HG02678 (cell line): ENCODE data around the gene ZNF503.

Experiments used
- ATAC-seq: cut with Tn5 transposase; IDR thresholded peaks from one replicate; pipeline ENCODE4 v1.9.1; 2021; ENCODE audit warnings: mild to moderate bottlenecking, moderate library complexity; ENCODE audit not compliant: unreplicated experiment

Gene ZNF503

DNA sequence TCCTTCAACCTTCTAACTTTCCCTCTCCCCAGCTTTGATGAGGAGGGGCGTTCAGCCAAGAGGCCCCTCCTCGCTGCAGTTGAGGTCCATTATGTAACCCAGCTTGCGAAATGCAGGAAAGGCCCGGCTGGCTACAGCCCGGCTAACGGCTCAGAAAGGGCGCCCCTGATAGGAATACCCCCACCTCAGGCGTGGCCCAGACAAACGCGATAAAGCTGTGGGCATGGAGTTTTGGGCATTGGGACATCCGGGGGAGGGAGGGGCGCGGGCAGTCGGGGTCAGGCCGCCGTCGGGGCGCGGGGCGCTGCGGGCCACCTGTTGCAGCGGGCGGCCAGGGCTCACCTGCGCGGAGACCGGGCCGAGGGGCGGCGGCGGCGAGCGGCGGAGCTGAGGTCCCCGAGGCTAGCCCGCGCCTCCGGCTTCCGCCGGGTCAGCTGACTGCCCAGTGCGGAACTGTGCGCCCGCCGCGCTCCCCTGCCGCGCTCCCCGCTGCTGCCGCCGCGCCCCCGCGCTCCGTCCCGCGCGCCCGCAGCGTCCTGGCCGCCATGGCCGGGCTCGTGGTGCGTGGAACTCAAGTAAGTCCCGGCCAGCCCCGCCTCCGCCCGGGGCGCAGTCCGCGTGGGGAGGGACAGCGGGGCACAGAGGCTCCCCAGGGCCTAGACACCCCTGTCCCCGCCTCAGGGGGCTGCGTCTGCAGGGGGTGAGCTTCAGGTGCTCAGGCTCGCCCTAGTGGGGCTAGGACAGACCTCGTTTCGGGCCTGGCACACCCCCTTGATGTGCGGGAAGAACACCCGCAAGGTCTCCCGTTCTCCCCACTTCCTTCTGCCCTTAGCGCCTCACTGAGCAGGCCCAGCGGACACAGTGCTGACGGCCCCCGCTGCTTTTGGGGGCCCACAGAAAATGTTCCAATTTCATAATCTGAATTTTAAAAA, 29.9 kb upstream of the ZNF503 start, which contains the start of gene LRMDA:
TSS of gene LRMDA (plus strand) at position 445 of the 932 bp plus-strand sequence.
- ATAC-seq, result peak; percentile 71

DNA sequence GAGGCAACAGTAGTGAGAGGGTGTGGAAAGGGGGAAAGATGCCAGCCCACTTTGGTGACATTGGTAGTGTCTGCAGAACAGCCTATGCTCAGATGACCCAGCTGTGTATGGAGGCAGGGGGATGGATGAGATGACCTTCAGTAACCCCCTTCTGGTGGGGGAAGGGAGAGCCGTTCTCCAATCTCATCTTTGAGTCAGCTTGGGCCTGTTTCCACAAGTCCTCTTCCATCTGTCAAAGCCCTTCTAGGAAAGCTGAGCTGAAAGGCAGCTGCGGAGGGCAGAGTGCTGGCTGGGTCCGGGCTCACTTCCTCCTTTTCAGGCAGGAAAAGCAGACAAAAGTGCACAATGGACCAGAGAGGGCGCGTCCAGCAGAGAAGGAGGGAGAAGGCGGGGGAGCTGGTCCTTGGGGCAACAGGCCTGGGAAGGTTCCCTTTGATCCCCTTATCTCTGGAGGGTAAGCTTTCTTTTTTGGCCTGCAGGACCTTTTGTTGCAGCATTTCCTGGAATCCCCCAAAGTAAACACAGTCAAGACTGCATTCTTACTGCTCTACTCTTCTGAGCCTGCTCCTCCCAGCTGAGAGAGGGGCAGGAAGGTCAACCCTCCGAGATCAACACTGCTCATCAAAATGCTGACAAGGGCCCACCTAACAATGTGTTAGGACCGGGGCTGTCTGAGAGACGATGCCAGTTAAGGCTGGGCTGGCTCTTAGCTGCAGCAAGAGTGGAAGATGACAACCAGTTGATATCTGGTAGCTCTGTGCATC, 28.6 kb upstream of the ZNF503 start:
- peak; percentile 37 for ATAC-seq

DNA sequence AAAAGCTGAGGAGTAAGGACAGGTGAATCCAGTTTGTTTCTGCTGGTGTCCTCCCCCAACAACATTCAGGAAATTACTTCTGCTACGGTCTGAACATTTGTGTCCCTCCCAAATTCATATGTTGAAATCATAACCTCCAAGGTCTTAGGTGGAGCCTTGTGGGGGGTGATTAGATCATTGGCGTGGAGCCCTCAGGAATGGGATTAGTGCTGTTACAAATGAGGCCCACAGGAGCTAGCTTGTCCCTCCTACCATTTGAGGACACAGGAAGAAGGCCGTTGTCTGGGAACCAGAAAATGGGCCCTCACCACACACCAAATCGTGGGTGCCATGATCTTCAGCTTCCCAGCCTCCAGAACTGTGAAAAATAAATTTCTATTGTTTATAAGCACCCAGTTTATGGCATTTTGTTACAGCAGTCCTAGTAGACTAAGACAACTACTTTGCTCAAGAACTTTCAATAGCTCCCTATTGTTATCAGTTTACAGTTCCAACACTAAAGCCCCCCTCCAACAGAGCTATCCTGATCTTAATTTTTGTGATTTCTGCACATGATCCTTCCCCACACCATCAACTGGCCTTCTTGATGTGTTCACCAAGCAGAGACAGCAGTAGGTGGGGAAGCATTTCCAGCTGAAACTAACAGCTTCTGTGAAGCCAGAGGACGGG, 27.7 kb upstream of the ZNF503 start:
- no peak for ATAC-seq

DNA sequence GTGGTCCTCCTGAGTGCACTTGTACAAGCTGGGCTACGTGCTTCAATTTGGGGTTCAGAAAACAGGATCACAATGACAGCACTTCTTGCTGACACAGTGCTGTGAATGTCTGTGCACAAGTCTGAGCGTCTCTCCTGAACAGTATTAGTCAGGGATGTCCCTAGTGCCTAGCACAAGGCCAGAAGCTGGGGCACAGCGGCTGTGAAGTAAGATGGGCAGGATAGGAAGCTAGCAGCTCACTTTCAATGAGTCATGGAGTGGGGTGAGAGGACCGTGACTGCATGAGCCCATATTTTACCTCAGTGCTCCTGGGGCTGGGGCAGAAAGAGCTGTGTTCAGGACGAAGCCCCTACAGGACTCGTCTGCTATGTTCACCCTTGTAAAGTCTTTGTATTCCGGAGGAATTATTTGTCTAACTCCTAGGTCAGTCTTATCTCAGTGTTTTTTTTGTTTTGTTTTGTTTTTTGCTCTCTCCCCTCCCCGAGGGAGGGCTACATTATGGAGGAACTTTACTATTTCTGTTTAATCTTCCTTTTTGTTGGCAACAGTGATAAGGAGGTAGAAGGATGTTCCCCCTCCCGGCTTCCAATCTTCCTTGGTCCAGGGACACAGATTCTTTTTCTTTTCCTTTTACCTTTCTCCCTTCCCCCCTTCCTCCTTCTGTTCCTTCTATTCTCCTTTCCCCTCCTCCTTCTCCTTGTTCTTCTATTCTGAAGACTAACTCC, 27.0 kb upstream of the ZNF503 start:
- no peak for ATAC-seq

DNA sequence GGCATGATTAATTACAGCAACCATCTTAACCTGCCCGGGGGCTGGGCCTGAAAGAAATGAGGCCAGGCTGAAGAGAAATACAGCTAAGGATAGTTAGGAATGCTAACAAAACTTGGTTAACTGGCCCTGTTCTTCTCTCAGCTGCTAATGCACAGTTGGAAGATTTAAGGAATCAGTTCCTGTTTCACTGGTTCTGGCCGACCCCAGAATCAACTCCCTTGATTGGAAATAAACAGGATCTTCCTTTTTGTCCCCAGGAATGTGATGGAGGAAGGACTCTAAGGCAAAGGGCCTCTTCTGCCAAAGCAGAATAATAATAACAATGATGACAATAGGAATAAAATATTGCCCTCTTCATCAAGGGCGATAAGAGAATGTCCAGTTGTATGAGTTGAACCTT, 26.4 kb upstream of the ZNF503 start:
- ATAC-seq, result no peak

DNA sequence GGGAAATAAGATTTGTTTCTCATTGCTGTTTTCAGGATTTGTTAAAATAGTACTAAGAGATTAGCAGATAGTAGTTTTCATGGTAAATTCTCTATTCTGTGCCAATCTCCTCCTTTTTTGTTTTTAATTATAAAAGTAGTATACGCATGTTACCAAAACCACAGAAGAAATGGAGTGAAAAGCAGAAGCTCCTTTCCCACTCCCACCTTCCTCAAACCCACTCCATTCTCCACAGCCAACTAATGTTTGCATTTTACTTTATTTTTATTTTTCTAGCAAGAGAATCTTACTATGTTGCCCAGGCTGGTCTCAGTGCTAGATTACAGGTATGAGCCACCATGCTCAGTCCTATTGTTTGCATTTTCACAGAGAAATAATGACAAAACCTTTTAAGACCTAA, 25.3 kb upstream of the ZNF503 start:
- no peak for ATAC-seq

DNA sequence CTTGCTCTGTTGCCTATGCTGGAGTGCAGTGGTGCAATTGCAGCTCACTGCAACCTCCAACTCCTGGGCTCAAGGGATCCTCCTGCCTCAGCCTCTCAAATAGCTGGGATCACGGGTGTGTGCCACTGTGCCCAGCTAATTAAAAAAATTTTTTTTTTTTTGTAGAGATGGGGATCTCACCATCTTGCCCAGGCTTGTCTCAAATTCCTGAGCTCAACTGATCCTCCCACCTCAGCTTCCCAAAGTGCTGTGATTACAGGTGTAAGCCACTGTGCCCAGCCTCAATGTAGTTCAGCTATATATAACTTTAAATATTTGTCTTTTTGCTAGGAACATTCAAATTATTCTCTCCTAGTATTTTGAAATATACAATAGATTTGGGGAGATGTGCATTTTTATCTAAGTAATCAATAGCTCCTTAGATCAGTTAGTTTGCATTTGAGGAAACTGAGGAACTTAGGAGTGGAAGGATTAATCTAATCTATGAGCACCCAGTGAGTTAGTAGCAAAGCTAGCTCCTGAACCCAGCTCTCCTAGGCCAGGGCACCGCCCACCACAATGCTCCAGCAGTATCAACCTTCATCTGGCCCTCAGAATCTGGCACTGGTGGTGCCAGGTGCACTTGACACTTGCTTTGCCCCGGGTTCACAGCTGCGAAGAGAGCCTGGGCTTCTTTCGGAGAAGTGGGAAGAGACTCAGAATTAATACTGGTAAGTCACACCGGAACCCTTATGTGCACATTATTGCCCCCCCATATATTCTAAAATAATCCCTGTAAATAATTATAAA, 23.9 kb upstream of the ZNF503 start:
- no peak for ATAC-seq

DNA sequence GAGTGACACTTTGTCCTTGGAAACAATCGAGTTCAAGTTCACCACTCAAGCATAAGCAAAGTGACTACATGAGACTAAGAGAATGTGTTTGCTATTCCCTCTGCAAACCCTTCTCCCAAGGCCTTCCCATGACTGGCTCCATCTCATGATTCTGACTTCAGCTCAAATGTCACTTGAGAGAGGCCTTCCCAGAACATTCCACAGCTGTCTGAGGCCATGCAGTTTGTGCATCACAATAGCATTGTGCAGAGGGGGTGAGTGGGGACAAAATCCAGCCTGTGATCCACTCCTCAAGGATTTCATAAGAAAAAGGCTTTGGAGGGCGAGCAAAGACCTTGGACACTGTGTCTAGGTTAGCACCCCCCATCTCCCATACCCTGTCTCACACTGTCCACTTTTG, 23.0 kb upstream of the ZNF503 start:
- no peak for ATAC-seq

DNA sequence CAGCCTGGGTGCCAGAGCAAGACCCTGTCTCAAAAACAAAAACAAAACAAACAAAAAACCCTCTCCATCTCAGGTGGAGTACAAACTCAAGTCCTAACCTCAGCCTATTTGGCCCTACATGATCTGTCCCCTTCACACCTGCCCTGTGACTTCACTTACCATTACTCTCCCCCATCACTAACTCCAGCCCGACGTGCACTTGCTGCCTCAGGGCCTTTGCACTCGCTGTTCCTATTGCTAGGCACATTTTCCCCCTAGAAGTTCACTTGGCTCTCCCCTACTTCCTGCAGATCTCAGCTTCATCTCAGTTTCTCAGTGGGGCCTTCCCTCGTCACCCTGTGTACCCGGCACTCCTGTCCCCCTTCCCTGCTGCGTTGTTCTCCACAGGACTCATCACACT, 21.3 kb upstream of the ZNF503 start:
- no peak for ATAC-seq

DNA sequence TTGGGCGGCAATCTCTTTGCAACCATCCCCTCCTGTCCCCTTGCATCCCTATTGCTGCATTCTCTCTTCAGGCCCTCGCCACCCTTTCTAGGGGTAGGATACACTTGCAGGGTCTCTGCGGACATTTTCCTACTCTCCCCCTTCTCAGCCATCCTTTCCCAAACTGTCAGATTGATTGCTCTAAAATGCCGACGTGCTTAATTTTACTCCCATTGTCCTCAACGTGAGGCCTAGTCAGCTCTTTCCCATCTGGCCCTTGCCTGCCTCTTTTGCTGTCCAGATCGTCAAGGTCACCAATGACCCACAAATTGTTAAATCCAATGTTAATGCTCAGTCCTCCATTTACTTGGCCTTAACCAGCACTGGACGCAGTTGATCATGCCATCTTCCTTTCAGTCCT, 17.1 kb upstream of the ZNF503 start:
- no peak for ATAC-seq

DNA sequence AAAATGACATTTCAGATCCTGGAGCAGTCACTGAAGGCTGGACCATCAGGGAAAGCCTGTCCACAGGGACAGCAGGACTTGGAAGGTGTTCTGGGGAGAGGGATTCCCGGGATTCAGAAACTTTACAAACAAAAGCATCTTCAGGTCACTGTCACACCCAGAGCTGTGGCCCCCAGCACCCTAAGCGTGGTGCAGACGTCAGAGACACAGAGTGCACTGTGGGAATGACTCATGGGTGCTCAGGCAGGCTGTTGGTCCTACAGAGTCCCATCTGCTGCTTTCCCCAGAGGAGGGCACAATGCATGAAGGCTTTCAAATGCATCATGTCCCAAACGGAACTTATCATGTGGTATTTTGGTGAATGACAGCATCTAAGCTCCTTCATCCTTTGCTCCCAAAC, 16.7 kb upstream of the ZNF503 start:
- no peak for ATAC-seq

DNA sequence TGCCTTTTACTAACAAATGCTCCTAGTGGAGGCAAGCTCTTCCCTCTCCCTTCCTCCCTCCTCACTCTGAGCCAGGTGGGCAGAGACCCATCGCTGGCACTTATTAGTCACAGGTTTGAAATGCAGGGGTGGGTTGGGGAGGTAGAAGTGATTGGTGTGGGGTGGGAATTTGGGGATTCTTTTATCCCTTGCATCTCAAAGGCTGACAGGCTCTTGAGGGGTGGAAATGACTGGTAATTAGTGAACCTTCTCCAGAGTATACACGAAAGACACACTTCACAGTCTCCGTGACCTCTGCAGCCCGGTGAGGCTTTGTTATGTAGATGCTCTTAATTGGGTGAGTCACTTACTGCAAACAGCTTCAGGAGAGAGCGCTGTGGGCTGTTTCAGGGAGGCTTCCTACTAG, 16.0 kb upstream of the ZNF503 start:
- ATAC-seq, result no peak

DNA sequence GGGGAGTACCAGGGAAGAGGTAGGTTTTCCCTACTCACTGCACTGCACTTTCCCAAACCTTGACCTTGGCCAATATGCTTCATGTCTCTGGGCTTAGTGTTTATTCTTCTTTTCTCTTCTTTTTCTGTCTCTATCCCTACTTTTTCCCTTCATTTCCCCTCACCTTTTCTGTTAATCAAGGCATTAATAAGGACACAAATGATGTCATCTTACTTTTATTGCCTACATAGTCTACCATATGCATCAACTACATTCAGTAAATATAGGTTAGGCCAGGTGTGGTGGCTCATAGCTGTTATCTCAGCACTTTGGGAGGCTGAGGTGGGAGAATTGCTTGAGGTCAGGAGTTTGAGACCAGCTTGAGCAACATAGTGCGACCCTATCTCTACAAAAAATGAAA, 13.0 kb upstream of the ZNF503 start:
- ATAC-seq, result no peak

DNA sequence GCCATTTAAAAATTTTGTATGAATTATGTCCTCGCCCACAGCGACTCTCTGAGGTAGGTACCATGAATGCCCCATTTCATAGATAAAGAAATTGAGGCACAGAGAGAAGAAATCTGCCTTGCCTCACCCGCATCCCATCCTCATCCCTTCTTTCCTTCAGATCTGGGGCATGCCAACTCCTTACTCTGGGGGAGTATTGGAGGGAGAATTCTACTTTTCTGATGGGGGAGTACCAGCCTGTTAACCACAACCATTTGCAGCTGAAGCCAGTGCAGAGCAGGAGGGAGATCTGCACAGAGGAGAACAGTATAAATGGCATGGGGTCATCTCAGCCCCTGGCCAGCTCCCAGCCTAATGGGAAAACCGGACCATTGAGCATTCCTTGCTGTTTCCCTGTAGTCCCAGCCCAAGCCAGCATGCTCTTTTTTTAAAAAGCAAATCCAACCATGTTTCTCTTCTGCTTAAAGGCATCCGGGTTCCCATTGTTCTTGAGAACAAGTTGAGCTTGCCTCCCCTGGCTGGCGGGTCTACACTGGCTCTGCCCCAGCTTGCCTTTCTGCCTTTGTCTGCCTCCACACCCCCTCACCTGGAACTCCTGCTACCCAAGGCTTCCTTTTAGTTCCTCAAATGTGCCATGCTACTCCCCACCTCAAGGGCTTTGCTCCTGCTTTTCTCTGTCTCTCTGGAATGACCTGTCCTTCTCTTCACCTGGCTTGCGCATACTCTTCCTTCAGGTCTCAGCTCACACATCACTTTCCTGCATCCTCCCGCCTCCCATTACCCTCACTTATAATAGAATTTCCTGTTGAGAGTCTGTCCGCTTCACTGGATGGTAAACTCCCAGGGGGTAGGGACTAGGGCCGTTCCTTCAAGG, 8.8 kb upstream of the ZNF503 start:
- ATAC-seq, result no peak

DNA sequence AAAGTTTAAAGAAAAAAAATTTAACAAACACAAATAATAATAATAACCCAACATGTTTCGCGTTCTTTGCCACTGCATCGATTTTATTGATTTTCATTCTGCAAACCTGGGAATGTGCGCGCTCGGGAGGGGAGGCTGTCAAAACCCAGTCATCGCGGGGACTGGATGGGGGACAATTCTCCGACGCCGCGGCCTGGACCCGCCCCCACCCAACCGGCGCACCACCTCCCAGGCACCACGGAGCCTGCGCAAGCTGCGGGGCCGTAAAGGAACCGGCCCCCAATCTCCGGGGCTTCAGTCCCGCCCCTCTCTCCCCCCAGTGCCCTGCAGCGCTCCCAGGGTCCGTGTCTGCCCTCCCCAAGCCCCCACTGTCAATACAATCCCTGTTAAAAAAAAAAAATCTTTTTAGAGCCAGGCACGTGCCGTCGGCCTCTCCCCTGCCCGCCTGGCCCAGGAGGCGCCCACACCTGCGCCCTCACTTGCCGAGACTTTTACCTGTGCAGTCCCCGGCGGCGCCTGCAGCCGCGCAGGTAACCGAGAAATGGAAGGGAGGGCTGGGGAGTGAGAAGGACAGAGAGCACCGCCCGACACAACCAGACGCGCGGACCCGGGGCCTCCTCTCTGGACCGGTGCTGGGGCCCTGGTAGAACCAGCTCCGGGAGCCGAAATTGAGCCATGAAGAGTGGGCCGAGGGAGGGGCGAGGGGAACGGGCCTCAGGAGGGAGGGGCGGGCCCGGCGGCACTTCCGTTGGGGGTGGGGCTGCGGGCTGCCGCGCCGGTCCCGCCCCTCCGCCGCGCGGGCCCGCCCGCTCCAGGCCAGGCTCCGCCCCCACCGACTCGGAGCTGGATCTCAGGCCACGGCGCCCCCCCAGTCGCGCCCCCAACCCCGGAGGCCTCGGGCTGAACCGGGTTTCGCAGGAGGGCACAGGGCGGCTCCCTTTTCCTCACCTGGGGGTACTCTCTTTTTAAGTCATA, 7.6 kb upstream of the ZNF503 start:
- peak; percentile 62 for ATAC-seq

DNA sequence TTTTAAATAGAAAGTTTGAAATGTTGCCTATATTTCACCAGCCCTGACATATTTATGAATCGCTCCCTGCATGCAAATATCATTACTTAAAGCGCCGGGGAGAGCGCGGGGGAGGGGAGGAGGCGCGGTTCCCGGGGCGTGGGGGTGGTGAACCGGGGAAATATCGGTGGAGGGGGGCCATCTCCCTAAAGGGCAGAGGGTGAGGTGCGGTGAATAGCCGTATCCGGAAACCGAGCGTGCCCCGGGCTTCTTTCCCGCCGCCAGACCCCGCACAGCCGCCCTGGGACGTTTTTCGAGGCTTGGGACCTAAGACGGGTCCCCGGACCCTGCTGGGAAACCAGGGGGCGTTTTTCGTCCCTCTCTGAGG, 6.9 kb upstream of the ZNF503 start:
- ATAC-seq, result no peak

DNA sequence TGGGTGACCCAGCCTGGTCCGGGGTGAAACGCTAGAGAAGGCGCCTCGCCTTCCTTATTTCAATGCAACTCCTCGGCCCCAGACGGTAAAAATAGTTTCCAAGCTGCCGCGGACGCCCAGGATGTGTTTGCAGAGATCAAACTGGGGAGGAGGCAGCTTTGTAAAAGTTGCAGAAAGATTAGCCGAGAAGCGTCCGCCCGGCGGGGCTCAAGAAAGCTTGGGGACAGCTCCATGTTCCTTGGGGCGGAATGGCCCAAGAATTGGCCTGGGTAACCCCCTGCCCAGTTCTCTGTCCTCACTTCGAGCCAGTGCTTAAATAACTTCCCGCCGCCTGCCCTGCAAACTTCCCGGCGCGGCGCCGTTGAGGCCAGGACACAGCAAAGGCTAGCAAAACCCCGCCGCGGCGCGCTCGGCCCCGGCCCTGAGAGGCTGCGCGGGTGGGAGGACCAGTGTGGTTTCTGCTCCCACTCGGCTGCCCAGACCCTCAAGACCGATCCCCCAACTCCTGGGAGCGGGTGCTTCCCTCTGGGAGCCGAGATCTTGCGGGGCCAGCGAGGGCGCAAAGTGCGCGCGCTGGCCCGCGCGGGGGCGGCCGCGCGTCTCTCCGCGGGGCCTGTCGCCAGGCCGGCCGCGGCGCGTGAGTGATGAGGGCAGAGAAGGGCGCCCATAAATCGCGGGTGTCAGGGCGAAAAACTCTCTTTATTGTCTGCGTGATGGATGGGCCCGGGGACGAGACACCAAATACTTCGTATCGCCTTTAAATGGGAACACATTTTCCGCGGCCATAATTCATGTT, 6.3 kb upstream of the ZNF503 start:
- no peak for ATAC-seq
